ENCODE results near the gene PI4K2A.
"Not testable (repeated sequence)": the region's sequence is repeated elsewhere in the genome, so short reads cannot be mapped to it uniquely, and the experiment has no call there.

Gene PI4K2A

GRCh38 chr10:97675222-97675621, 34.8 kb downstream of the PI4K2A start:
- no peak for DNase-seq

GRCh38 chr10:97676770-97677581, 36.5 kb downstream of the PI4K2A start:
- DNase-seq, result peak; percentile 52

GRCh38 chr10:97679594-97679993, 39.1 kb downstream of the PI4K2A start:
- no peak for DNase-seq

GRCh38 chr10:97682042-97682441, 41.6 kb downstream of the PI4K2A start:
- no peak for DNase-seq

GRCh38 chr10:97683556-97684367, 43.3 kb downstream of the PI4K2A start:
- peak; percentile 73 for DNase-seq

- not testable (repeated sequence) for DNase-seq
Observed at GRCh38 chr10:97684368-97684713, 43.9 kb downstream of the PI4K2A start.

- DNase-seq, result no peak
Observed at GRCh38 chr10:97684866-97685394, 44.5 kb downstream of the PI4K2A start.

- DNase-seq, result peak; percentile 30
Observed at GRCh38 chr10:97685395-97685958, 45.0 kb downstream of the PI4K2A start.

- DNase-seq, result no peak
Observed at GRCh38 chr10:97686301-97686961, 46.0 kb downstream of the PI4K2A start.

GRCh38 chr10:97686962-97687784, 46.7 kb downstream of the PI4K2A start, which contains the start of gene AVPI1:
TSS of gene AVPI1 (minus strand) at chr10:97687241. CDS start at chr10:97679905, 7,336 bp downstream.
- DNase-seq, result peak; percentile 96

- peak; percentile 66 for DNase-seq
Observed at GRCh38 chr10:97687785-97688781, 47.6 kb downstream of the PI4K2A start.

- DNase-seq, result peak; percentile 96
Observed at GRCh38 chr10:97689559-97690020, 49.1 kb downstream of the PI4K2A start.

GRCh38 chr10:97690133-97690532, 49.7 kb downstream of the PI4K2A start:
- DNase-seq, result no peak

GRCh38 chr10:97698072-97698655, 57.7 kb downstream of the PI4K2A start:
- not testable (repeated sequence) for DNase-seq

GRCh38 chr10:97701438-97702069, 61.1 kb downstream of the PI4K2A start:
- peak; percentile 77 for DNase-seq

GRCh38 chr10:97703398-97704067, 63.1 kb downstream of the PI4K2A start:
- DNase-seq, result no peak

- DNase-seq, result no peak
Observed at GRCh38 chr10:97704341-97704740, 63.9 kb downstream of the PI4K2A start.

GRCh38 chr10:97705006-97705670, 64.7 kb downstream of the PI4K2A start:
- DNase-seq, result no peak

Data from fibroblast of skin of back (primary cell).